Nephron progenitor cell (in vitro differentiated cells): ENCODE measurements around the gene SMARCC1.

ENCODE experiments used
- DNase-seq: peaks from one replicate; pipeline ENCODE4 v3.0.0; 2021
- H3K27ac Mint-ChIP-seq: 2 replicates; pipeline ENCODE4 v1.8.0; 2021; ENCODE audit warnings: mild to moderate bottlenecking, moderate library complexity, mixed read lengths
- H3K27me3 Mint-ChIP-seq: 2 replicates; pipeline ENCODE4 v1.8.0; 2021; ENCODE audit warnings: mild to moderate bottlenecking, low read depth, mixed read lengths; ENCODE audit not compliant: poor library complexity
- H3K36me3 Mint-ChIP-seq: 2 replicates; pipeline ENCODE4 v1.8.0; 2021; ENCODE audit warnings: low read depth, mixed read lengths
- H3K4me1 Mint-ChIP-seq: 2 replicates; pipeline ENCODE4 v1.8.0; 2021; ENCODE audit warnings: mixed read lengths
- H3K4me3 Mint-ChIP-seq: 2 replicates; pipeline ENCODE4 v1.8.0; 2021; ENCODE audit warnings: mild to moderate bottlenecking, moderate library complexity, mixed read lengths
- H3K9me3 Mint-ChIP-seq: 2 replicates; pipeline ENCODE4 v1.8.0; 2021; ENCODE audit warnings: mild to moderate bottlenecking, moderate library complexity, mixed read lengths
- TF ChIP-seq, protein P1 (sequence below): fragments of 200-600 bp; sonication (generic); IDR thresholded peaks from 2 replicates; pipeline ENCODE4 v1.5.0; 2021; ENCODE audit warnings: antibody characterized with exemption

The SMARCC1 gene

DNA sequence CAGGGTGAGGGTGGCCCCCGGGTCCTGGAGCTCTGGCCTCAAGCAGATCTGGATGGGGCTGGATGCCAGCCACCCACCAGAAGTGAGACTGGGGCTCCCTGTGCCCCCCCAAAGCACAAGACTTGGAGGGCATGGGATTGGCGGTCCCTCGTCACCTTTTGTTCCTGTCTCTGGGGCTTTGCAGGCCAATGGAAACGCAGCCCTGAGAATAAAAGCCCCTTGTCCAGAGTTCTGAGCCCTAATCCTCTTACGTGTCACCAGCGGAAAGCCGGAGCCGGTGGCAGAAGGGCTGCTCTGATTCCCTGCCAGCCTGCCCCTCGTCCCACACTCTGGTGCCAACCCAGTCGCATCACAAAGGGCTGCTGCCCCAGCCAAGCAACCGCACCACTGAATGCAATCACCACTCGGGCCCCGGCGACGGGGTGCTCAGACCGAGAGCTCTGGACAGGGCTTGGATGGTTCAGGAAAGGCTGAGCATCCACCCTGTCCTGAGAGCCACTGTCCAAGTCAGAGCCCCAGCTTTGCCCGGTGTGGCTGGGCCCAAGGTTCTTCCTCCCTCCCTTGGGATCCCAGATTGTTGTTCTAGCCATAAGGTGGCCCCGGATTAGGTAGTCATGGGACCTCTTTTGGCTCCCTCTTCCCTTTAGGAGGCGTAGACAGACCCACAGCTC lies 245.3 kb downstream of the SMARCC1 start:
- Mint-ChIP-seq H3K4me1 (peaks cover 7% of the 10 kb centered on the region), H3K36me3 (no peaks in the 10 kb centered on the region), H3K4me3 (no peak overlapping the region), H3K27me3 (peaks cover 7% of the 10 kb centered on the region), H3K27ac (peak overlapping the region; percentile 65), H3K9me3 (peaks cover 18% of the 10 kb centered on the region)
- no peak for DNase-seq
- TF ChIP-seq, protein P1, sequence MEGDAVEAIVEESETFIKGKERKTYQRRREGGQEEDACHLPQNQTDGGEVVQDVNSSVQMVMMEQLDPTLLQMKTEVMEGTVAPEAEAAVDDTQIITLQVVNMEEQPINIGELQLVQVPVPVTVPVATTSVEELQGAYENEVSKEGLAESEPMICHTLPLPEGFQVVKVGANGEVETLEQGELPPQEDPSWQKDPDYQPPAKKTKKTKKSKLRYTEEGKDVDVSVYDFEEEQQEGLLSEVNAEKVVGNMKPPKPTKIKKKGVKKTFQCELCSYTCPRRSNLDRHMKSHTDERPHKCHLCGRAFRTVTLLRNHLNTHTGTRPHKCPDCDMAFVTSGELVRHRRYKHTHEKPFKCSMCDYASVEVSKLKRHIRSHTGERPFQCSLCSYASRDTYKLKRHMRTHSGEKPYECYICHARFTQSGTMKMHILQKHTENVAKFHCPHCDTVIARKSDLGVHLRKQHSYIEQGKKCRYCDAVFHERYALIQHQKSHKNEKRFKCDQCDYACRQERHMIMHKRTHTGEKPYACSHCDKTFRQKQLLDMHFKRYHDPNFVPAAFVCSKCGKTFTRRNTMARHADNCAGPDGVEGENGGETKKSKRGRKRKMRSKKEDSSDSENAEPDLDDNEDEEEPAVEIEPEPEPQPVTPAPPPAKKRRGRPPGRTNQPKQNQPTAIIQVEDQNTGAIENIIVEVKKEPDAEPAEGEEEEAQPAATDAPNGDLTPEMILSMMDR = no peak
